Testis (tissue), 2 donors: ENCODE measurements around the gene KIF5C.

Experiments used
- POLR2A ChIP-seq: fragments of 450-650 bp; IDR thresholded peaks from one replicate; pipeline ENCODE4 v1.6.1; 2017; ENCODE audit warnings: antibody characterized with exemption, mild to moderate bottlenecking, moderate library complexity
- TF ChIP-seq, protein P1 (sequence below), 3 experiments: fragments of 450-650 bp in 2 of 3; fragments of 200-600 bp in 1 of 3; sonication (generic) in 1 of 3; IDR thresholded peaks; one replicate each; pipeline ENCODE4 v1.5.1; 2016 to 2019; ENCODE audit warnings: antibody characterized with exemption in 3 of 3, mild to moderate bottlenecking in 2 of 3, moderate library complexity in 1 of 3

DNA sequence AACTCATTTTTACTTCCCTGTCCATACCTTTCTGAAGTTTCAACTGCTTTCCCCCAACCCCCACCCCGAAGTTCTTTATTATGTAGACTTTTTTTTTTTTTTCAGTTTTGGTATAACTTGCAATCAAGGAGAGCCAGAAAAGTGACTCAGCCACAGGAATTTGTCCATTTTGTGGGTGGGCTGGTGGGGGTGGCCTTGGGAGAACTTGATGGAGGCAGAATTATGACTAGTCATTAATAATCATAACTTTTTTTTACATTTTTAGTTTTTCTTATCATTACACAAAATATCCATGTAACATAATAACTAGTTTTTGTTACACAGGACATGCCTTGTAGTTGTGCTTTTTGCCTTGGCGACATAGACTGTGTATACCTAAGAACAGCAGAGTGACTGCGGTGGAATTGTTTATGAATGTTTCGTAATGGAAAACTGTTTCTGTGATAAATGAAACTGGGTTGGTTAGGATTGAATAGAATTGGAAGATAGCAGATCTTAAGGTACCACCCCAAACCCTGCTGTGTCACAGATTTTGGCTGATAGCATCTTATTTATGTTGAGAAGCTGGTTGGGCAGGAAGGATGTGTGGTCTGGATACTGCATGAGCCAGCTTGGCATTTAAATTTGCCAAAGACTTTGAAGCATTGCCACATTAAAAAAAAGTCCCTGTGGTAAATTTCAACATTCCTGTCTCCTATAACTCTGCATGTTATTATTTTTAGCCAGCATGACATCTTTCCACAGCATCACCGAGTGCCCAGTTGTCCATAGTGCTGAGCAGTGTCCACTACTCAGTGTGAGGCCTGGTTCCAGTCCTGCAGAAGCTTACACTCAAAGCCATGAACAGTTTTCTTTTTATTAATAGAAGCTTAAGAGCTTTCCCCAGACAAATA lies 194.2 kb downstream of the KIF5C start:
- TF ChIP-seq, protein P1, sequence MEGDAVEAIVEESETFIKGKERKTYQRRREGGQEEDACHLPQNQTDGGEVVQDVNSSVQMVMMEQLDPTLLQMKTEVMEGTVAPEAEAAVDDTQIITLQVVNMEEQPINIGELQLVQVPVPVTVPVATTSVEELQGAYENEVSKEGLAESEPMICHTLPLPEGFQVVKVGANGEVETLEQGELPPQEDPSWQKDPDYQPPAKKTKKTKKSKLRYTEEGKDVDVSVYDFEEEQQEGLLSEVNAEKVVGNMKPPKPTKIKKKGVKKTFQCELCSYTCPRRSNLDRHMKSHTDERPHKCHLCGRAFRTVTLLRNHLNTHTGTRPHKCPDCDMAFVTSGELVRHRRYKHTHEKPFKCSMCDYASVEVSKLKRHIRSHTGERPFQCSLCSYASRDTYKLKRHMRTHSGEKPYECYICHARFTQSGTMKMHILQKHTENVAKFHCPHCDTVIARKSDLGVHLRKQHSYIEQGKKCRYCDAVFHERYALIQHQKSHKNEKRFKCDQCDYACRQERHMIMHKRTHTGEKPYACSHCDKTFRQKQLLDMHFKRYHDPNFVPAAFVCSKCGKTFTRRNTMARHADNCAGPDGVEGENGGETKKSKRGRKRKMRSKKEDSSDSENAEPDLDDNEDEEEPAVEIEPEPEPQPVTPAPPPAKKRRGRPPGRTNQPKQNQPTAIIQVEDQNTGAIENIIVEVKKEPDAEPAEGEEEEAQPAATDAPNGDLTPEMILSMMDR (IDR thresholded peaks at IDR 0.05): no peak
- TF ChIP-seq POLR2A: no peak
